ENCODE results near the gene DCAF4.

The DCAF4 gene

DNA sequence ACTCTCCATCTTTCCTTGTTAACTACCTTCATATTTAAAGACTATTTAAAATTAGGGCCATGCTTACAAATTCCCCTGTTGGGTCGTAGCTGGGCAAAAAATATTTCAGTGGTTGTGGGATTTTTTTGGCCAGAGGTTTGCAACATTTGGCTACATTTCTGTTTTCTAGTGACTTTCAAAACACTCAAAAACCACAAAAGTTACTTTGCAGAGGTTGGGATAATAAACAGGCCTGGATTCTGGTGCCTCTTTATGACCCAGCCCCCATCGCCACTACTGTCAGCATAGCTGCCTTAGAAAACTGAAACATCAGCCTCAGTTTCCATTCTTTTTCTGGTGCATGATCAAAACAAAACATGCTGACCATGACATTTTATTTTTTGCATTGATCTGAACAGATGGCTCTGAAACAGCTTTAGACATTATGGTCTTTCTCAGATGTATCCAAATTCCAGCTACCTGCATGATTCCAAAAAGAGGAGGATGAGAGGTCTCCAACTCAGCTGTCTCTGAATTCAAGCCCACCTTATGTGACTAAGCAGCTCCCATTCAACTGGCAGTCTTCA lies 37.5 kb upstream of the DCAF4 start:
- no peak for DNase-seq (ENCODE audit: low read depth)
- TF ChIP-seq, protein P1, sequence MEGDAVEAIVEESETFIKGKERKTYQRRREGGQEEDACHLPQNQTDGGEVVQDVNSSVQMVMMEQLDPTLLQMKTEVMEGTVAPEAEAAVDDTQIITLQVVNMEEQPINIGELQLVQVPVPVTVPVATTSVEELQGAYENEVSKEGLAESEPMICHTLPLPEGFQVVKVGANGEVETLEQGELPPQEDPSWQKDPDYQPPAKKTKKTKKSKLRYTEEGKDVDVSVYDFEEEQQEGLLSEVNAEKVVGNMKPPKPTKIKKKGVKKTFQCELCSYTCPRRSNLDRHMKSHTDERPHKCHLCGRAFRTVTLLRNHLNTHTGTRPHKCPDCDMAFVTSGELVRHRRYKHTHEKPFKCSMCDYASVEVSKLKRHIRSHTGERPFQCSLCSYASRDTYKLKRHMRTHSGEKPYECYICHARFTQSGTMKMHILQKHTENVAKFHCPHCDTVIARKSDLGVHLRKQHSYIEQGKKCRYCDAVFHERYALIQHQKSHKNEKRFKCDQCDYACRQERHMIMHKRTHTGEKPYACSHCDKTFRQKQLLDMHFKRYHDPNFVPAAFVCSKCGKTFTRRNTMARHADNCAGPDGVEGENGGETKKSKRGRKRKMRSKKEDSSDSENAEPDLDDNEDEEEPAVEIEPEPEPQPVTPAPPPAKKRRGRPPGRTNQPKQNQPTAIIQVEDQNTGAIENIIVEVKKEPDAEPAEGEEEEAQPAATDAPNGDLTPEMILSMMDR (IDR thresholded peaks at IDR 0.05; ENCODE audit: insufficient read depth, low read depth, low read length, missing control alignments) = no peak
- H3K4me3 ChIP-seq (ENCODE audit: low read length) = no peak overlapping the region

DNA sequence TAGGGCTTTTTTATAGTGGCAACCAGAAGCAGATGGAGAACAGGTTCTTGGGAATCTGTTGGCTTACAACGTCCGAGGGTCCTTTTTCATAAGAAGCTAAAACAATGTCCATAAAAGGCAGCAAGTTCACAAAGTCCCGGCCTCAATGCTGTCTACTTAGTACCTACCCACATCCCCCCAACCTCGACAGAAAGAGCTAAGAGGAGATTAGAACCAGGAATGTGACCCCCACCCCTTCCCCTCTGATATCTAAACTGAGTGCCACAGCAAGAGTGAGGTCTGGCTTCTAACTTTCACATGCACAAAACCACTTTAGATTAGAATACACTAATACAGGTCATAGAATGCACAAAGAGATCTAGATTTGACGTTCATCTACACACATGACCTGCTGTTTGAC lies 36.9 kb upstream of the DCAF4 start:
- H3K4me3 ChIP-seq (ENCODE audit: low read length) = no peak overlapping the region
- TF ChIP-seq, protein P1 (IDR thresholded peaks at IDR 0.05; ENCODE audit: insufficient read depth, low read depth, low read length, missing control alignments) = no peak
- no peak for DNase-seq (ENCODE audit: low read depth)

DNA sequence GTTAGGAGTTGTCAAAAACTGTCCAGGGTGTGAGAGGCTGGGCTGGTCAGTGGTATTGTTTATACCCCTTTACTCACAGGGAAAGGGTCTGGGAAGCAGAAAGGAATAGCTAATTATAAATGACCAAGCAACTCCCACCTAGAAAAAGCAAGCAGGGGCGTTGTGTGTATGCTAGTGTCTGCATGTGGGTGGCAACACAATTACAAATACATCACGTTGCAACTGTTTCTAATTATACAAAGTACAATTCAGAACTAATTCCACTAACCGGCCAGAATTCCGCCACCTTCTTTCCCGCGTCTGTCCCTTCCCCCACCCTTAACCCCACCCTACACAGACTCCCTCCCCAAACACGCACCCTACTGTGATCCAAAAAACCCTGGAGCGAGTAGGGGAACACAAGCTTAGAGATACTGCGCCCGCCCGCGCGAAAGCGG lies 34.6 kb upstream of the DCAF4 start:
- peak overlapping the region; percentile 71 for H3K4me3 ChIP-seq (ENCODE audit: low read length)

DNA sequence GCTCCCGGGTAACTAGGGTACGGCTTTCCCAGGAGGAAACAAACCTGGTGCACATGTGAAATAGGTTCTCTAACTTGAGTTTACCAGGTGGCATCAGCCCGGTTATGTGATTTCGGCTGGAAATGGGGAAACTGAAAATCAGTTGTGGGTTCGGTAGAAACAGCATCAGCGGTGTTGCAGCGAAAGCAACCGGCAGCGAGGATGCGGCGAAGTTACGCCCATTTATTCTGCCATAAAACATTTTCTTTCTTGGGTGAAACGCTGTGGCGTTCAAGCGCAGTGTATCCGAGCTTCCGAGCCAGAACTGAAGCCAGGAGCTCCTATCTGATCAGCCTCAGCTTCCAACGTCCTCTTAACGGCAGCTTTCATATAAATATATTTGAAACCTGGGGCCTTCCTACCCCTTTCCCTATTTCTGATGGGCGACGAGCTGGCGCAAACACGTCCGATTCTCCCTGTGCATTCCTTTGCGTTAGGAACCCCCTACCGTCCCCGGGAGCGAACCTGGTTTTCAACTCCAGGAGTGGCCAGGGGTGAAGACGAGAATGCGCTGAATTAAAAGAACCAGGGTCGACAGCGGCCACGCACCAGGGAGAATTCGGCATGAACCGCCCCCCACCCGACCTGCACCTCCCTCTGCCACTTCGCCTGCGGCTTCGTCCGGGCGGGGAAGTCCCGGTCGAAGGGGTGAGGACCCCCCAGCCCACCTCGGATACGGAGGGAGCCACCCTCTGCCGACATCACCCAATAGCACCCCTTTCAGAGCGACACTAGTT lies 34.0 kb upstream of the DCAF4 start:
- TF ChIP-seq, protein P1 (IDR thresholded peaks at IDR 0.05; ENCODE audit: insufficient read depth, low read depth, low read length, missing control alignments) = no peak
- H3K4me3 ChIP-seq (ENCODE audit: low read length) = peak overlapping the region; percentile 71
- DNase-seq (ENCODE audit: low read depth) = peak; percentile 38

More for the DNA sequence above, 34.6 kb upstream of the DCAF4 start:
- TF ChIP-seq, protein P1 (IDR thresholded peaks at IDR 0.05; ENCODE audit: insufficient read depth, low read depth, low read length, missing control alignments) = no peak
- no peak for DNase-seq (ENCODE audit: low read depth)

DNA sequence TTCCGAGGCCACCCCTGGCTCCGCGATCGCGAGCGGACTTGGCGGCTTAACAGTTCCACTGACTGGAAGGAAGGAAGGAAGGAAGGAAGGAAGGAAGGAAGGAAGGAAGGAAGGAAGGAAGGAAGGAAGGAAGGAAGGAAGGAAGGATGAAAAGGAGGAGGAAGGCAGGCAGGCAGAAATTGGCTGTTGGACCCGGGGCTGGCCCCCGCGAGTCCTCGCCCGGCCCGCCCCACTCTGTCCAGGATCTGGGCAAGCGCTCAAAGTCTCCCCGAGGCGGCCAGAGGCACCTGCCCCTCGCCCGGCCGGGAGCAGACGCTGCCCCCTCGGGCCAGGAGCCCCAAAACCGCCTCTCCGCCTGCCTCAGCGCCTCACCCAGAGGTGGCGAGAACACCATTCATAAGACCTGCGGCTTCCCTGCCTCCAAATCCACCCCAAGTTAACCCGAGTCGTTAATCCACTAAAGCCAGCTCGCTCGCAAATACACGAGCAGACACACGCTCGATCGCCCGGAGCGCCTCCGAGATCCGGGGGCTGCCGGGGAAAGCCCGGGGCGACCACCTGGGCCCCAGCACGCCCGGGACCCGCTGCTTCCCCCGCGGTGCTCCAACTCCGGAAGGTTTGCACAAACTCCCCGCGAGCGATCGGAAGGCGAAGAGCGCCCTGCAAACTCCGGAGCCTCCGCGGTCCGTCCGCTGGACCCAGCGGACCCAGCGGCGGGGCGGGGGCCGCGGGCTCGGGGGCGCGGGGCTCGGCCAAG lies 33.2 kb upstream of the DCAF4 start:
- DNase-seq (ENCODE audit: low read depth) = peak; percentile 38
- peak overlapping the region; percentile 71 for H3K4me3 ChIP-seq (ENCODE audit: low read length)
- TF ChIP-seq, protein P1 (IDR thresholded peaks at IDR 0.05; ENCODE audit: insufficient read depth, low read depth, low read length, missing control alignments) = no peak

DNA sequence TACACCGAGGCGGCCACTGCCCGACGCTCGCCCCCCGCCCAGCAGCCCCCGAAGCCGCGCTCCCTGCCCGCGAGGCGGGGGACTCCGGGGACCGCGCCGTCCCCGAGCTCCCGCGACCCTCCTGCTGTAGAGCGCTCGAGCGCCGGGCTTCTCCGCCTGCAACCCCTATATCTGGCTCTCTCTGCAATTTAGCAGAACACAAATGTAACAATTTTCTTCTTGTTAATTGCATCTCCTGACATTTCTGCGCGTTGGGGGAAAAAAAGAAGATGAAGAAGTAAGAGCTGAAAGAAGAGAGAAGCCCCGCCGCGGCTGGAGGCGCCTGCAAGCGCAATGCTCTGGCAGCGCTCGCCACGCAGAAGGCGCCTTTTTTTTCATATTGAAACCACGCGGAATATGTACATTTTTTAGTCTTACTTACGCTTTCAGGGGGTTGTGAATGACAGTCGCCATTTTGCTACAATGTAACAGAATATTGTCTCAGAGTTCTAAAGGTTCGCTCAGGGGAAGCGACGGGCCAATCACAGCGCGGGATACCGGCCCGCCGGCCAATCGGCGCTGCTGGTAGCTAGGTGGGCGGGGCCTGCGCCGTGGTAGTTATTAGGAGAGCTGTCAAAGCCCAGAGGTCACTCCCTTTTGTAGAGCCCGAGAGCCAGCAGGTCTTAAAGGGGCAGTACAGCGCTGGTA lies 32.5 kb upstream of the DCAF4 start, which contains the start of gene DPF3:
Gene DPF3, minus strand, starts transcription at position 466 of the 687 bp plus-strand sequence. Its CDS starts 13 bp downstream, at position 453.
- peak within 1 kb of the TSS; percentile 71 for H3K4me3 ChIP-seq (ENCODE audit: low read length)
- TF ChIP-seq, protein P1 (IDR thresholded peaks at IDR 0.05; ENCODE audit: insufficient read depth, low read depth, low read length, missing control alignments) = no peak
- peak; percentile 96 for DNase-seq (ENCODE audit: low read depth)

All from epithelial cell of esophagus (primary cell).